HT-29 (cell line): Measurements from ENCODE around the gene FCRLA. TPM values are rescaled to one million over a fixed set of nuclear protein-coding genes. Genes with fewer than 3 reads are reported as not detected.
"Not testable (repeated sequence)": the region's sequence is repeated elsewhere in the genome, so short reads cannot be mapped to it uniquely, and the experiment has no call there.

Source experiments
- DNase-seq: peaks from one replicate; pipeline ENCODE4 v3.0.0-alpha.2; 2015; ENCODE audit warnings: low spot score
- total RNA-seq: library from RNA; depleted of rRNA; stranded (reverse); fragments of >200 nt; shearing (Covaris generic); gene quantifications from 2 replicates; pipeline ENCODE4 v1.2.3, GENCODE V29; 2014; rRNA removed

The FCRLA gene, protein sequence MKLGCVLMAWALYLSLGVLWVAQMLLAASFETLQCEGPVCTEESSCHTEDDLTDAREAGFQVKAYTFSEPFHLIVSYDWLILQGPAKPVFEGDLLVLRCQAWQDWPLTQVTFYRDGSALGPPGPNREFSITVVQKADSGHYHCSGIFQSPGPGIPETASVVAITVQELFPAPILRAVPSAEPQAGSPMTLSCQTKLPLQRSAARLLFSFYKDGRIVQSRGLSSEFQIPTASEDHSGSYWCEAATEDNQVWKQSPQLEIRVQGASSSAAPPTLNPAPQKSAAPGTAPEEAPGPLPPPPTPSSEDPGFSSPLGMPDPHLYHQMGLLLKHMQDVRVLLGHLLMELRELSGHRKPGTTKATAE
- total RNA-seq: not detected in 2 replicates

DNA sequence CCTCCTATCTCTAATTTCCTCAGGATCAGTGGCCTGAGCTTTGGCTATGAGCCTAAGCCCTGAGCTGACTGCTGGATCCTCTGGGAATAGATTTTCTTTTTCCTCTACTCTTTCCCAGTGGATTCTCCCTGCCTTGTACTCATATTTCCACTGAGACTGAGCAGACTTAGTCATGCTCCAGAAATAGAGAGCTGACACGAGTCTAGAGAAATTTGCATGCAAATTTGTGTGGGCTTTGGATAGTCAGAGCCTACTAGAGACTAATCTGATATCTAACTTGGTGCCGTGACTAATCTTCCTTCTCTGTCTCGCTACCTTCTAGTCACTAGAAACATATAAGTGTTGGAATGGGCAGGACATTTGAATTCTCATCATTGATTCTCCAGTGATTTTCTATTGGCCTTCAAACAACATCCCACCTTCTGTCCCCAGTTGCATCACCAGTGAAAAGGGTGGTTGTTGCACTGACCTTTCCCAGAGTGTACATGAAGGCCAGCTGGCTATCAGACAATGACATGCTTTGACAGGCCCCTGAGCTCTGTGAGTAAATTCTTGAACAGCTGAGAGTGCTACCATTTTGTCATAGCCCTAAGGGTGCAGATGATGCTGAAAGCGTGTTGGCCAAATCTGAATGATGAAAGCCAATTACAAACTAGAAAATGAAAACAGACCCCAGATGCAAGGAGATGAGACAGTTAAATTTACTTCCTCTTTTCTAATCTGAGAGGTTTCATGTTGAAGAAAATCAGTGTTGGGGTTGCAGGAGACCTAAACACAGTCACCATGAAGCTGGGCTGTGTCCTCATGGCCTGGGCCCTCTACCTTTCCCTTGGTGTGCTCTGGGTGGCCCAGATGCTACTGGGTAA lies at the start of gene FCRLA:
Gene FCRLA, plus strand, starts transcription at position 748 of the 866 bp plus-strand sequence. Its CDS starts 36 bp downstream, at position 784.
- no peak for DNase-seq

DNA sequence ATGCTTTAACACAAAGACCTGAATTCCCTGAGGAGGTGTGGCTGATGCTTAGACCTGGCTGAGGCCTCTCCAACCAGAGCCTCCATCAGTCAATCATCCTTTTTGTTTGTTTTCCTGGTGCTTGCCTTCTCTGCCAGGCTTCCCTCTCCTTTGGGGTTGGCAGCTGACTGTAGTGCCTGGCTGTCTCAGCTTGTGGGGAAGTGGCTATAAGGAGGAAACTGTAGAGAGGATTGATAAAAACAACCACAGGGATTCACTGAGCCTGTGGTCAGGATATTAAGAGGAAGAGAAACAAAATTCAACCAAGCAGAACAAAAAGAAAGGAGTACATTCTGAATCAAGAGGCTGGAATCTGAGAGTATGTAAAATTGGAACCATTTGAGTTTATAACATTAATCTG lies 48.5 kb upstream of the FCRLA start:
- DNase-seq: not testable (repeated sequence)

DNA sequence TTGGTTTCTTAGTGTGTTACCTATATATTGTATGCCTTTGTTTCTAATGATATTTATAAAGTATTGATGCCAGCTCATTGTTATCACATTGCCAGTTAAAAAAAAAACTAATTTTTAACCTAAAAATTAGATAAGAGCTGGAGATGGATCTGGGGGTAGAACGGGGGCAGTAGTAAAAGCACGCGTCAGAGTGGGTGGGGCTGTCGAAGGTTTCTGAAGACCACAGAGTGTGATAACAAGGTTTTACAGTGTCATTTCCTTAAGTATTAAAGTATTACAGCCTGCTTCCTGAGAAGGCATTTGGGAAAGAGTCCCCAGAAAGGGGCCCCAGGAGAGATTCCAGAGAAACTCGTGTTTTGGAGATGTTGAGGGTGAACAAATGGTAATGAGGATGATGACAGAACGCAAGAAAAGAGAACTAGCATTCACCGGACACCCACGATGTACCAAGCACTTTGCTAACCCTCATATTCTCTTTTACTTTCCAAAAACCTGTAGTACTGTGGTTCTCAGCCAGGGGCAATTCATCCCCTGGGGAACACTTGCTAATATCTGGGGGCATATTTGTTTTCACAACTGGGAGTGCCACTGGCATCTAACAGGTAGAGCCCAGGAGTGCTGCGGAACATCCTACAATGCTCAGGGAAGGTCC lies 45.2 kb upstream of the FCRLA start:
- not testable (repeated sequence) for DNase-seq

DNA sequence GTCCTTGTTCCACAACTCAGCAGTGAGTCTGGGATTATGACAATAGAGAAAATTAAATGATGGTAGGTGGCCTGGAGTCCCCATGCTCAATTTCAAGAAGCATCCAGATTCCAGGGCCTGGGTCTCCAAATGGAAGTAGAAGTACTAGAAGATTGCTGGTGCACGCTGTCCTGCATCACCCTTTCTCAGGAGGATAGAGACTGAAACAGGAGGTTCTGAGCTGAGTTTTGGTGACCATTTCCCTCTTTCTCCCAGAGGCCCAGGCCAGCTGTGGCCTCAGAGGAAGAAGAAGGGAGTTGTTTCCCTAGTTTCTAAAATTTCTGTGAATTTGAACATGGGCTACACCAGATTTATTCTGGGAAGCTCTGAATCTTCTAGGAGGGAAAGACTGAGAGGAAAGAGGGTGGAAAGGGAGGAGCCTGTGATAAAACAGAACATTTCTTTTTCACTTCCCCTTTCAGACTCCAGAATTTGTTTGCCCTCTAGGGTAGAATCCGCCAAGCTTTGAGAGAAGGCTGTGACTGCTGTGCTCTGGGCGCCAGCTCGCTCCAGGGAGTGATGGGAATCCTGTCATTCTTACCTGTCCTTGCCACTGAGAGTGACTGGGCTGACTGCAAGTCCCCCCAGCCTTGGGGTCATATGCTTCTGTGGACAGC lies 44.2 kb upstream of the FCRLA start, which contains the start of gene FCGR2B:
Gene FCGR2B, plus strand, starts transcription at position 460 of the 656 bp plus-strand sequence. Its CDS starts 99 bp downstream, at position 559.
- DNase-seq: not testable (repeated sequence)

DNA sequence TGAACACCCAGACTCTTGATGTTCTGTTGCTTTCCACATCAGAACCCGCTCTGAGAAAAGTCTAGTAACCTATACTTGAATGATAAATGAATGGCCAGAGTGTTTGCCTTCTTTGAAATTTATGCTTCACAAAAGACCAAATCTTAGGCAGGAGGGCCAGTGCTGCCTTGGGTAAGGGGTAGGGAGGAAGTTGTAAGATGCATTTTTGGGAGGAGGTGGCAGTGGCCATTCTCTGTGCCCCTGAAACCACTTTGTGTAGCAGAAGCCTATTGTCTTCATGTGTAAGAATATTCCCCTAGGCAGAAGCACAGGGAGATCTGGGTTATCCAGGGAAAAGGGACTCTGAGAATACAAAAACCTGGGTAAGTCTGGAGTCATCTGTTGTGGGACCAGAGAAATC lies 43.5 kb upstream of the FCRLA start:
- DNase-seq: not testable (repeated sequence)

DNA sequence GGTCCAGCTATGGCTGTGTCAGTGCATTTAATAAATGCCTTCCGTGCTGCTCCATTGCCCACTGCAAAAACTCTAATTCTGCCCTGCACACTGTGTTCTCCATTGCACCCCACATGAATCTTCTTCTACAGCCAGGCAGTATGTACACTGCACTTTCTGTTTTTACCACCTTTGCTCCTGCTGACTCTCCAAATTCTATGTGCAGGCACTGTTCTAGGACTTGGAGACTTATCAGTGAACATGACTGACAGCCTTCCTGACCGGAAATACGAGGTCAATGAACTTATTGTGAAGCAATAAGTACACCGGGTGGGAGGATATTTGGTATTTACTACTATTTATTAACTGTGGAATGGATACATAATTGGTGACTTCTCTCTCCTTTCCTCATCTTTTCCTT lies 42.3 kb upstream of the FCRLA start:
- DNase-seq: not testable (repeated sequence)

DNA sequence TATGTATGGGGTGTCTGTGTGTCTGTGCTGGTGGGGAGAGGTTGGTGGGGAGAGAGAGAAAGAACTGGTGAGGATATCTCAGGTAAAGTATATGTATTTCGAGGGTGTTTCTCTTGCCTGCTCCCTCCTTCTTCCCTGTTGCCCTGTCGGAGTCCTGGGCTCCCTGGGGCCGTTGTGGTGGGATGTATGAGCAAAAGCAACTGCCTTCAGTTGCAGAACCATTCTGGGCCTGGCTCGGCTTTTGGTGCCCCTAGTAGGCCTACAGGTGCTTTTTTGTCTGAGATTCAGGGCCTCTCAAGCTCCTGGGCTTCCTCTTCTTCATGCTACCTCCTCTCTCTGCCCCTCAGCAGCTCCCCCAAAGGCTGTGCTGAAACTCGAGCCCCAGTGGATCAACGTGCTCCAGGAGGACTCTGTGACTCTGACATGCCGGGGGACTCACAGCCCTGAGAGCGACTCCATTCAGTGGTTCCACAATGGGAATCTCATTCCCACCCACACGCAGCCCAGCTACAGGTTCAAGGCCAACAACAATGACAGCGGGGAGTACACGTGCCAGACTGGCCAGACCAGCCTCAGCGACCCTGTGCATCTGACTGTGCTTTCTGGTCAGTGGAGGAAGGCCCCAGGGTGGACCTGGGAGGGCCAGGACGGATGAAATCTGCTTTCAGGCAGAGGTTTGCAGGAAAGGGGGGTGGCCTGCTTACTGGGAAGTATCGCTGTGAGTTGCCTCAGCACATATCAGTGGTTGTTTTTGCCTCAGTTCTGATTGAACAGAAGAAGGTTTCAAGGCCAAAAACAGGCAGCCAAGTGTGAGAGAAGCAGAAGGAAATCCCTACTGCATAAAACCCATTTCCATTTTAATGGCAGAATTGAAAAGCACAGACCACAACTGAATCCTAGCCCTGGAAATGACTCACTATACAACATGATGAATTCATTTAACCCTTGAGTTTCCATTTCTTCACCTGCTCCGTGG lies 35.7 kb upstream of the FCRLA start:
- not testable (repeated sequence) for DNase-seq

DNA sequence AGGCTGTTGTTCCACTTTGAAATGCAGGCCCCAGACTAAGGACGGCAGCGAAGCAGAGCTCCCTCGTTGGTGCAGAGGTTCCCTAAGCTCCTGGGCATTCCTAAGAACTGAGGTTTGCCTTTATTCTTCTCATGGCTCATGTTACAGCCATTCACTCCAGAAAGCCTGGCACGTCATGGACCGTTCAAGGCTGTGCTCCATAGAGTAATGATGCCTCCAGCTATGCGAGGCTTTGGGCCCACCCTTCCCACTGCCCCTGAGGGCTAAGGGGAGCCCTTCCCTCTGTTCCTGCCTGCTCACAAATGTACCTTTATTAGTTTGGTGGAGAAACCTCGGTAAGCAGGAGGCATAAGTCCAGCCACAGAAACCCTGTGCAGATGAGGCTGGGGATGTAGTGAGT lies 33.6 kb upstream of the FCRLA start:
- DNase-seq: not testable (repeated sequence)

DNA sequence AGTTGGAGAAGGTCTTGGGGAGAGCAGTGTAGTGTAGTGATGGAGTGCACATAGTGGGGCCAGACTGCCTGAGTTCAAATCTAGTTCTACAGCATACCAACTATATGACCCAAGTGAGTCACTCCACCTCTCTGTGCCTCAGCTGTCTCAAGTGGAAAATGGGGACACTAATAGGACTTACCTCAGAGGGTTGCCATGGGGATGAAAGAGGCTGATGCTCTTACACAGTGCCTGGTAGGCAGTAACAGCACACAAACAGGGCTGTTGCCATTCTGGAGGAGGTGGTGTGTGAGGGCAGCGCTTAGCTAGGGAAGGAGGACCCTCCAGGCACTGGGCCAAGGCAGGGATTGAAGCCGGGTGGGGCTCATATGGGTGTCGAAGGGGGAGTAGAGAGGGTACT lies 32.6 kb upstream of the FCRLA start:
- not testable (repeated sequence) for DNase-seq

DNA sequence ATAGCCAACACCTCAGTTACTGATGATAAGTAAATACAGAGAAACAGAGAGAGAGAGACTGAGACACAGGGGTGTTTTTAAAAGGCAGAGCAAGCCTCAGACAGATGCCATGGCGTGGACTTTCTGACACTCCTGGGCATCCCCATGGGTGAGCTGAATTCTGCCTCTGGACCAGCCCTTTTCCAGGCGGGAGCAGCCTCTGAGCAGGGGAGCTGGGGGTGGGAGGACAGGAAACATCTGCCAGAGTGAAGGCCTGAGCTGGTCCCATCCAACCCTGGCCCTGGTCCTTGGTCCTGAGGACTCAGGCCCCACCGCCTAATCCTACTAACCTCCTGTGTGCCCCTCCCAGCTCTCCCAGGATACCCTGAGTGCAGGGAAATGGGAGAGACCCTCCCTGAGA lies 32.1 kb upstream of the FCRLA start:
- DNase-seq: not testable (repeated sequence)

DNA sequence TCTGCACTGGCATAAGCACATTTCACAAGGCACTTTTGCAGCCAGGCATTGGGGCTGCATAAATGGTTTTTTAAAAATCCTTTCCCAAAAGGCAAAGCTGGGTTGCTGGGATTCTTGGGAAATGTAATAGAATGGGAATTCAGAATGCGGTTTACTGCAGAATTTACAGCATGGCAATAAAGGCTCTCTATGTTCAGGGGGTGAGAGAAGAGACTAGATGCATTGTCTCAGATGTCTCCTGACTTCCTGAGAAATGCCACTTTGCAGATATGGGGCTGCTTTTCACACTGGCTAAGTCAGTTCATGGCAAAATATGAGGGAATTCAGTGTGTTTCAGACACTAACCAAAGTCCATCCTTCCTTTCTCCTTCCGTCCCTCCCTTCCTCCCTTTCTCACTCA lies 30.6 kb upstream of the FCRLA start:
- no peak for DNase-seq

DNA sequence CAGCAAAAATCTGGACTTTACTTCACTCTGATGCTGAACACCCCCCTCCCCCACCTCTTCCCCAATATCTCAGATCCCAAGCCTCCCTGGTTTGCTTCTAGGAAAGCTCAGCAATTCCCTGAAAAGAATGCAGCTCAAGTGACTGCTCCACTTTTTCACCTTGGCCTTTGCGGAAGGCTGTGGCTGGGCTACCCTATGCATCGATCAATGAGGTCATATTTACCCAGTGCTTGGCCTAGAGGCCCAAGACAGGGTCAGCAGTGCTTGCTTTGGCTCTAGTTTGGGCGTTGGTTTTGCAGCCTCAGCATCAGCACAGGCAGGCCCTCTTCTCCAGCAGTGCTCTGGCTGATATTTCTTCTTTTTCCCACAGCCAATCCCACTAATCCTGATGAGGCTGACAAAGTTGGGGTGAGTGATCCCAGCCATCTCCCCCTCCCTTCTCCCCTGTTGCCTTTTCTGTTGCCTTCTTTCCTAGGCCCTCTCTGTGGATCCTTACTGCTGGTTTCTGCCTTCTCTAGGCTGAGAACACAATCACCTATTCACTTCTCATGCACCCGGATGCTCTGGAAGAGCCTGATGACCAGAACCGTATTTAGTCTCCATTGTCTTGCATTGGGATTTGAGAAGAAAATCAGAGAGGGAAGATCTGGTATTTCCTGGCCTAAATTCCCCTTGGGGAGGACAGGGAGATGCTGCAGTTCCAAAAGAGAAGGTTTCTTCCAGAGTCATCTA lies 29.9 kb upstream of the FCRLA start:
- DNase-seq: no peak

DNA sequence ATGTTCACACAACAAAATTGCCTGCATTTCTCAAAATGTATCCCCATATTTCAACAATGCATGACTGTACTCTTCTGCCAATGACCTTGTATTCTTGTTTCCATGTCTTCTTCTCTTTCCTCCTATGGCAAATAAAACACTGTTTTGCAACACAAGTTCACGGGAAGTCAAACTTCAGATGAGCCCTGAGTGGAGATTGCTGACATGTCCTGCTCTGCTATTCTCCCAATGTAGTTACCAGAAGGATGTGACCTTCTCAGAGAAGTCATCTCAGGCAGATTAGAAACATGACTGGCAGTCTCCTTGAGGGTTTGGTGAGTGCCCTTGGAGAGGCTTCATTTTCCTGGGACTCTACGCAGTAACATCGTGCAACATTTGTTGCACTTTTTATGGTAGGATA lies 28.5 kb upstream of the FCRLA start:
- DNase-seq: no peak

DNA sequence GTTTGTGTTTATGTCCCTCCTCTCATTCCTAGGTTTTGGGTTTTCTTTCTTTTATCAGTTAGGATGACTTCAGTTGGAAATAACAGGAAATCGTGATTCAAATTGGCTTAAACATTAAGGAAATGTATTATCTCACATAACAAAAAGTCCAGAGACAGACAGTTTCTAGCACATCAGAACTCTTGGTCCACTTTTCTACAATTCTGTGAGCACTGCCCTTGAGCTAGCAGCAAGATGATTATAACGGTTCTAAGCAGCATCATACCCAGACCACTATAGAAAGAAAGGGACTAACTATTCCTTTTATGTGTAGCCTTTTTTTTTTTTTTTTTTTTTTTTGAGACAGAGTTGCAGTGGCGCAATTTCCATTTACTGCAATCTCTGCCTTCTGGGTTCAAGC lies 25.1 kb upstream of the FCRLA start:
- no peak for DNase-seq

DNA sequence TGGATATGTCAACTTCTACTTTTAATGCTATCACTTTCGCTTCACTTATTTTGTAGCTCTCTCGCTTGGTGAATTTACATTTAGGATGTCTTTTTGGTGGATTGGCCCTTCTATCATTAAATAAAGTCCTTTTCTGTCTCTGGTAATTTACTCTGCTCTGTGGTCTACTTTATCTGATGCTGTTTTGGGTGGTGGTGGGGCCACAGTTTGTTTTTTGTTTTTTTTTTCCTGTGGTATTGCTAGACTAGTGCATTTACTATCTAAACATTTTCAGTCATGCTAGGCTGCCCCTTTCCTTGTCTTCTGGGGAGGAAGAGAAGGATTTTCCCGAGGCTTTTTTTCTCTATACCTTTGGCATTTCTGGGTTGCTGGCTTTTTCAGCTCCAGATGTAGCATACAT lies 18.1 kb upstream of the FCRLA start:
- no peak for DNase-seq

DNA sequence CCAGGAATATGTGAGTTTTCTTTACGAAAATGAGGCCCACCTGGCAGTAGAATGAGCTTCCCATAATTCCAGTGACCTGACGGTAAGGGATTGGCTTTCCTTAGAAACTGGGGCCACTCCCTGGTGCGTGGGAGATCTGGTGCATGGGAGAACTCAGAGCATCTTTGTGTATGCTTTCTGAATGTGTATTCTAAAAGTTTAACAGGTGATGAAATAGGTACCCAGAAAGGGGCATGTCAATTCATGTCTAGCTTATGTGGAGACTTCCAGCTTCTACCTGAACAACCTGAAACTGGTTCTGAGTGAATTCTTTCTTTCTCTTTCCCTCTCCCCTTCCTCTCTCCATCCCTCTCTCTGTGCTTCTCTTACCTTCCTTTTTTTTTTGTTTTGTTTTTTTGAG lies 15.2 kb upstream of the FCRLA start:
- no peak for DNase-seq

DNA sequence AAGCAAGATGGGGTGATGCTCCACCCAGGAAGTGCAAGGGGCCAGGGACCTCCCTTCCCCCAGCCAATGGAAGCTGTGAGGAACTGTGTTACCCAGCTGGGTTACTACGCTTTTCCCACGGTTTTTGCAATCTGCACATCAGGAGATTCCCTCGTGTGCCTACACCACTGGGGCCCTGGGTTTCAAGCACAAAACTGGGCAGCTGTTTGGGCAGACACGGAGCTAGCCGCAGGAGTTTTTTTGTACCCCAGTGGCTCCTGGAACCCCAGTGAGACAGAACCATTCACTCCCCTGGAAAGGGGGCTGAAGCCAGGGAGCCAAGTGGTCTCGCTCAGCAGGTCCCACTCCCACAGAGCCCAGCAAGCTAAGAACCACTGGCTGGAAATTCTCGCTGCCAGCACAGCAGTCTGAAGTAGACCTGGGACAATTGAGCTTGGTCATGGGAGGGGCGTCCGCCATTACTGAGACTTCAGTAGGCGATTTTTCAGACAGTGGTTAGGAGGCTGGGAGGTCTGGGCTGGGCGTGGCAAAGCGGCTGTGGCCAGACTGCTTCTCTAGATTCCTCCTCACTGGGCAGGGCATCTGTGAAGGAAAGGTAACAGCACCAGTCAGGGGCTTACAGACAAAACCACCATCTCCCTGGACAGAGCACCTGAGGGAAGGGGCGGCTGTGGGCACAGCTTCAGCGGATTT lies 13.9 kb upstream of the FCRLA start:
- not testable (repeated sequence) for DNase-seq

DNA sequence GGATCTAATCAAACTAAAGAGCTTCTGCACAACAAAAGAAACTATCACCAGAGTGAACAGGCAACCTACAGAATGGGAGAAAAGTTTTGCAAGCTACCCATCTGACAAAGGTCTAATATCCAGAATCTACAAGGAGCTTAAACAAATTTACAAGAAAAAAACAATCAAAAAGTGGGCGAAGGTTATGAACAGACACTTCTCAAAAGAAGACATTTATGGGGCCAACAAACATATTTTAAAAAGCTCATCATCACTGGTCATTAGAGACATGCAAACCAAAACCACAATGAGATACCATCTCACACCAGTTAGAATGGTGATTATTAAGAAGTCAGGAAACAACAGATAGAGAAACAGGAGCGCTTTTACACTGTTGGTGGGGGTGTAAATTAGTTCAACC lies 8.7 kb upstream of the FCRLA start:
- not testable (repeated sequence) for DNase-seq

DNA sequence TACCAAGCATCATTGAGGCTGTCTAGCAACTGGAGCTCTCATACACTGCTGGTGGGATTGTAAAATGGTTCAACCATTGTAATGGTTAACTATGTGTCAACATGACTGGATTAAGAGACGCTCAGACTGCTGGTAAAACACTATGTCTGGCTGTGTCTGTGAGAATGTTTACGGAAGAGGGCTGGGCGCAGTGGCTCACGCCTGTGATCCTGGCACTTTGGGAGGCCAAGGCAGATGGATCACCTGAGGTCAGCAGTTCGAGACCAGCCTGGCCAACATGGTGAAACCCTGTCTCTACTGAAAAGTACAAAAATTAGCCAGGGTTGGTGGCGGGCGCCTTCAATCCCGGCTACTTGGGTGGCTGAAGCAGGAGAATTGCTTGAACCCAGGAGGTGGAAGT lies 4.8 kb upstream of the FCRLA start:
- peak; percentile 70 for DNase-seq
